Muscle layer of colon (tissue), 2 donors: ENCODE results near the gene FIS1.
A peak's percentile ranks its signal among the peaks of the same experiment; 100 is the strongest.

ENCODE experiments used
- H3K27ac ChIP-seq: one replicate; pipeline ENCODE4 v1.7.0; 2013; ENCODE audit warnings: low read depth, mild to moderate bottlenecking, low read length, moderate library complexity
- H3K27me3 ChIP-seq, 2 donors: one replicate each; pipeline ENCODE4 v1.7.0; 2013; ENCODE audit warnings: low read length in 2 of 2, mild to moderate bottlenecking in 2 of 2; ENCODE audit not compliant: insufficient read depth in 2 of 2, control insufficient read depth in 1 of 2
- H3K36me3 ChIP-seq: one replicate; pipeline ENCODE4 v1.7.0; 2013; ENCODE audit warnings: mild to moderate bottlenecking, low read length; ENCODE audit not compliant: insufficient read depth
- H3K4me1 ChIP-seq: one replicate; pipeline ENCODE4 v1.7.0; 2013; ENCODE audit warnings: mild to moderate bottlenecking, low read length; ENCODE audit not compliant: insufficient read depth
- H3K4me3 ChIP-seq, 2 donors: one replicate each; pipeline ENCODE4 v1.7.0; 2013; ENCODE audit warnings: low read length in 2 of 2, low read depth in 1 of 2, mild to moderate bottlenecking in 1 of 2, moderate library complexity in 1 of 2
- H3K9ac ChIP-seq: one replicate; pipeline ENCODE4 v1.7.0; 2013; ENCODE audit warnings: low read length
- H3K9me3 ChIP-seq: one replicate; pipeline ENCODE4 v1.7.0; 2013; ENCODE audit warnings: mild to moderate bottlenecking, low read length
- donor health status: abdominal sarcoma.
- donor health status: Adenocarcinoma of cecum.

Gene FIS1

GRCh38 chr7:101238226-101239182 lies 6.4 kb downstream of the FIS1 start:
- Histone ChIP-seq H3K4me3 (no peak overlapping the region), H3K9me3 (no peaks in the 10 kb centered on the region), H3K27ac (peak overlapping the region; percentile 14), H3K36me3 (peaks cover 26% of the 10 kb centered on the region), H3K4me1 (peaks cover 22% of the 10 kb centered on the region), H3K27me3 (no peaks in the 10 kb centered on the region), H3K9ac (no peak overlapping the region)

DNA sequence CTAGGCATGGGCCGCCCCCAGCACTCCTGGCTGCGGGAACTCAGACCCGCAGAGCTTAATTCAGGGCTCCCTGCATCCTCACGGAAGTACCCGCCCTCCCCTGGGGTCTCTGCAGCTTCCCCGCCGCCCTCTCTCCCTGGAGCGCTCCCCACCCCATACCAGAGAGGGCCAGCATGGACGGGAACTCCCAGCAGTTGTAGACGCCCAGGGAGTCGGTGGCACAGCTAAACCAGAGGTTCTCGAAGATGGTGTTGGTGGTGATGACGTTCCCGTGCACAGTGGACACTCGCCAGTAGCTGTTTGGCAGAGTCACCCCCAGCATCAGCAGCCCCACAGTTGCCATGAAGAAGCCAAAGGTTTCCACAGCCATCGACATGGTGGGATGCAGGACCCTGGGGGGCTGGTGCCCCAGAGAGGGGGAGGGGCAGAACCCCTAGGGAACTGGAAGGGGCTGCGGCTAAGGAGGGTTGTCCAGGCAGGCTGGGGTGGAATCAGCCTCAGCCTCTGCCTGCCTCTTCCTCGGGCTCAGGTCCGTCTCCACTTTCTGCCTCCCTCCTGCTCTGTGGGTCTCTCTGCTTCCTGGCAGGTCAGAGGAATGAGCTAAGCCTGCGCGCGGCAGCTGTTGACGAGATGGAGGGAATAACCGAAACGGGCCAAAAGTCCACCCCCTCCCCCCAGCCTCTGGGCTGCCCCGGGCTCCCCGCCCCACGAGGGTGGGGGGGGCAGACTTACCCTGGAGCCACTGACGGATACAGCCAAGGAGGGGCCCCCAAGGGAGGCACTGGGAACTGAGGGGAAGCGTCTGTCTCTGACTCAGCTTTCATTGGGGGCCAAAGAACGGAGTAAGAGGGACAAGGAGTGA lies 7.4 kb downstream of the FIS1 start, which contains the start of gene CLDN15:
Gene CLDN15, minus strand, starts transcription at position 597 of the 862 bp plus-strand sequence. Its CDS starts 221 bp downstream, at position 376.
- Histone ChIP-seq H3K9ac (no peak within 1 kb of the TSS), H3K27me3 (peaks cover 0 to 4% of the 10 kb centered on the region in 2 donors), H3K9me3 (no peaks in the 10 kb centered on the region), H3K27ac (peak within 1 kb of the TSS; percentile 14), H3K4me1 (peaks cover 15% of the 10 kb centered on the region), H3K4me3 (peak within 1 kb of the TSS in 1 of 2 donors; percentile 48), H3K36me3 (peaks cover 19% of the 10 kb centered on the region)

- no peak overlapping the region for H3K4me3 ChIP-seq
- H3K36me3 ChIP-seq = peaks cover 19% of the 10 kb centered on the region
- peaks cover 0 to 4% of the 10 kb centered on the region in 2 donors for H3K27me3 ChIP-seq
- no peak overlapping the region for H3K27ac ChIP-seq
- no peaks in the 10 kb centered on the region for H3K9me3 ChIP-seq
- H3K4me1 ChIP-seq = peaks cover 15% of the 10 kb centered on the region
- no peak overlapping the region for H3K9ac ChIP-seq
These were observed 8.5 kb downstream of the FIS1 start for GRCh38 chr7:101236292-101236835.

DNA sequence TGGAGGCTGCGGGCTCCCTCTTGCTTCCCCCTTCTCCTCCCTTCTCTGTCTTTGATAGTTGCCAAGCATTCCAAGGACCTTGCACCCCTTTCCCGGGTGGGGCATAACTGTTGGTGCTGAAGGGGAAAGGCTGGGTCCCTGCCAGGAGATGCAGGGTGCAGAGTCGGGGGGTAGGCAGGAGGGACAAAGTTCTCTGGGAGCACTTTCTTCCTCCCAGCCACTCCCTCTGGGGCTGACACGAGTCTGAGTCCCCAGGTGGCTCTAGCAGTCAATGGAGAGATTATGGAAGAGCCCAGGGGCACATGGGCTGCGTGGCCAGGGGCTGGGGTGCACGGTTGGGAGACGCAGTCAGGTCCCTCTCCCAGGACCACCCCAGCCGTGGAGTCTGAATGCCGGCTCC lies 9.4 kb downstream of the FIS1 start:
- peaks cover 0 to 4% of the 10 kb centered on the region in 2 donors for H3K27me3 ChIP-seq
- H3K4me3 ChIP-seq = no peak overlapping the region
- H3K4me1 ChIP-seq = peaks cover 15% of the 10 kb centered on the region
- no peak overlapping the region for H3K9ac ChIP-seq
- H3K36me3 ChIP-seq = peaks cover 14% of the 10 kb centered on the region
- H3K9me3 ChIP-seq = no peaks in the 10 kb centered on the region
- no peak overlapping the region for H3K27ac ChIP-seq

DNA sequence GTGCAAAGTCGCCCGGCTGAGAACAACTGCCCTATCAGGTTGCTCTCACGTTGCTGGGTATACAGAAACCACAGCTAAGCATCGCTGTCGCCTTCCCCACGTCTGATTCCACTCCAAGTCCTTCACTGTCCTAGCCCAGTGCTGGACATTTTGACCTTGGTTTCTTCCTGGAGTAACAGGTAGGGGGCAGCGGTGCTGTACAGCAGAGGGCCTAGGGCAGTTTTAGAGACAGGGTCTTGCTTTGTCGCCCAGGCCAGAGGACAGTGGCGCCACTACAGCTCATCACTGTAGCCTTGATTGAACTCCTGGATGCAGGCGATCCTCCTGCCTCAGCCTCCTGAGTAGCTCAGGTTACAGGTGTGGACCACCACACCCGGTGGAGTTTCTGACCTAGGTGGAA lies 9.8 kb downstream of the FIS1 start:
- H3K27me3 ChIP-seq = peaks cover 0 to 4% of the 10 kb centered on the region in 2 donors
- no peak overlapping the region for H3K4me3 ChIP-seq
- H3K36me3 ChIP-seq = peaks cover 9% of the 10 kb centered on the region
- H3K9me3 ChIP-seq = no peaks in the 10 kb centered on the region
- no peak overlapping the region for H3K27ac ChIP-seq
- H3K9ac ChIP-seq = no peak overlapping the region
- peaks cover 15% of the 10 kb centered on the region for H3K4me1 ChIP-seq

- Histone ChIP-seq H3K4me1 (peaks cover 15% of the 10 kb centered on the region), H3K36me3 (peaks cover 5% of the 10 kb centered on the region), H3K27ac (no peak overlapping the region), H3K4me3 (no peak overlapping the region), H3K9ac (no peak overlapping the region), H3K9me3 (no peaks in the 10 kb centered on the region), H3K27me3 (peaks cover 0 to 4% of the 10 kb centered on the region in 2 donors)
These were observed 10.2 kb downstream of the FIS1 start for GRCh38 chr7:101234636-101235035.

GRCh38 chr7:101233907-101234547 lies 10.9 kb downstream of the FIS1 start:
- peaks cover 15% of the 10 kb centered on the region for H3K4me1 ChIP-seq

DNA sequence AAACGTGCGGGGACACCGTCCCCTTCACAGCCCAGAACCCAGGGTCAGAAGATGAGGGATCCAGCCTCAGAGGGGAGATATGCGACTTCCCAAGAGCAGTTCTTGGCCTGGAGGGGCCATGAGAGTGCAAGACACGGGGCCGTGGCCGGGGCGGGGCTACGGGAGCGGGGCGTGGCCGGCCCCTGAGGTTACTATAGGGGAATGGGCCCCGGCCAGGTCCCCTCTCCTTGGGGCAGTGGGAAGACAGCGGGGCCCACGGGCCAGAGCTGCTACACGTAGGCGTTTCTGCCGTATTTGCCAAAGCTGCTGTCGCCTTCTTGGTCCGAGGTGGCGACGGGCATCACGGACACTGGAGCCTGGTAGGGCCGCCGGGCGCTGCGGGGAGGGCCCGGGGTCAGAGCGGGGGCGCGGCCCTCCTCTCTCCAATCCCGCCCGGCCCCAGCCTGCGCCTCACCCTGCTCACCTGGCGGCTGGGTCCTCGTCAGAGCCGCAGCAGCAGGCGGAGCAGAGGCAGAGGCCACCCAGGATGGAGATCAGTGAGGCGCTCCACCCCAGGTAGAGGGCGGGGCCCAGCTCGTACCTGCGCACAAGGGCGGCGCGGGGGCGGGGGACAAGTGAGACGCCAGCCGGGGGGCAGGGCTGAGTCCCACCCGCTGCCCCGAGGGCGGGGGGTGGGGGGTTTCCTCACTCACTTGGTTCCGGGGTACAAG lies 12.6 kb downstream of the FIS1 start:
- Histone ChIP-seq H3K27ac (no peak overlapping the region), H3K9me3 (no peaks in the 10 kb centered on the region), H3K27me3 (peaks cover 0 to 4% of the 10 kb centered on the region in 2 donors), H3K36me3 (peaks cover 7% of the 10 kb centered on the region), H3K9ac (no peak overlapping the region), H3K4me1 (peaks cover 3% of the 10 kb centered on the region), H3K4me3 (no peak overlapping the region)

More at GRCh38 chr7:101233907-101234547, 10.9 kb downstream of the FIS1 start:
- no peaks in the 10 kb centered on the region for H3K36me3 ChIP-seq
- no peak overlapping the region for H3K27ac ChIP-seq
- H3K9me3 ChIP-seq = no peaks in the 10 kb centered on the region
- peaks cover 0 to 4% of the 10 kb centered on the region in 2 donors for H3K27me3 ChIP-seq
- H3K4me3 ChIP-seq = no peak overlapping the region
- no peak overlapping the region for H3K9ac ChIP-seq

GRCh38 chr7:101231644-101232043 lies 13.2 kb downstream of the FIS1 start:
- Histone ChIP-seq H3K4me1 (no peaks in the 10 kb centered on the region), H3K4me3 (no peak overlapping the region), H3K27me3 (peaks cover 0 to 4% of the 10 kb centered on the region in 2 donors), H3K9me3 (no peaks in the 10 kb centered on the region), H3K27ac (no peak overlapping the region), H3K9ac (no peak overlapping the region), H3K36me3 (peaks cover 10% of the 10 kb centered on the region)

- Histone ChIP-seq H3K4me1 (no peaks in the 10 kb centered on the region), H3K9ac (no peak overlapping the region), H3K36me3 (peaks cover 29% of the 10 kb centered on the region), H3K27ac (no peak overlapping the region), H3K4me3 (no peak overlapping the region), H3K27me3 (no peaks in the 10 kb centered on the region), H3K9me3 (no peaks in the 10 kb centered on the region)
These were observed 18.2 kb downstream of the FIS1 start for GRCh38 chr7:101226721-101227120.
